HEK293 (cell line): ENCODE results near the gene APOL1.

ENCODE experiments used
- CTCF ChIP-seq: fragments of 450-650 bp; formaldehyde crosslinking; IDR thresholded peaks from 2 replicates; pipeline ENCODE4 v1.5.1; 2016; ENCODE audit warnings: missing biosample characterization, missing genetic modification characterization
- GLI2 ChIP-seq: fragments of 450-650 bp; formaldehyde crosslinking; IDR thresholded peaks from 2 replicates; pipeline ENCODE4; 2017; ENCODE audit warnings: missing biosample characterization, missing genetic modification characterization, low read depth, borderline replicate concordance
- PRDM10 ChIP-seq: fragments of 450-650 bp; formaldehyde crosslinking; IDR thresholded peaks from 2 replicates; pipeline ENCODE4 v1.5.1; 2016; ENCODE audit warnings: missing biosample characterization, missing genetic modification characterization
- YY2 ChIP-seq: fragments of 450-650 bp; formaldehyde crosslinking; IDR thresholded peaks from 2 replicates; pipeline ENCODE4 v1.5.1; 2016; ENCODE audit warnings: missing biosample characterization, missing genetic modification characterization
- ZFP41 ChIP-seq: fragments of 450-650 bp; formaldehyde crosslinking; IDR thresholded peaks from 2 replicates; pipeline ENCODE4 v1.5.1; 2016; ENCODE audit warnings: missing biosample characterization, missing genetic modification characterization, borderline replicate concordance
- ZNF629 ChIP-seq: fragments of 450-650 bp; formaldehyde crosslinking; IDR thresholded peaks from 2 replicates; pipeline ENCODE4 v1.5.1; 2017; ENCODE audit warnings: missing biosample characterization, missing genetic modification characterization

- TF ChIP-seq YY2 (tag by site-specific recombination) (no peak), PRDM10 (tag by site-specific recombination) (no peak), ZFP41 (tag by site-specific recombination) (no peak), GLI2 (tag by site-specific recombination) (no peak), ZNF629 (no peak), CTCF (tag by site-specific recombination) (no peak)
Observed at GRCh38 chr22:36298601-36299000, 45.7 kb downstream of the APOL1 start.
